SK-N-SH (cell line): ENCODE measurements around the gene CNTNAP2. TPM values are rescaled to one million over a fixed set of nuclear protein-coding genes. Genes with fewer than 3 reads are reported as not detected.
A peak's percentile ranks its signal among the peaks of the same experiment; 100 is the strongest.

Experiments used
- CTCF ChIA-PET: fragments of 300-600, 350-600 bp; formaldehyde crosslinking; extraction: SDS; loops from one replicate; lab custom pipeline; 2021; lab: Yijun Ruan, JAX
- POLR2A ChIA-PET: fragments of 350-600 bp; sonication (Branson Sonifier 250); formaldehyde crosslinking; extraction: SDS; loops from one replicate; lab custom pipeline; 2020; ENCODE audit warnings: antibody characterized with exemption, inconsistent platforms; lab: Yijun Ruan, JAX
- DNase-seq: peaks from one replicate; pipeline ENCODE4 v3.0.0; 2012
- H2AFZ ChIP-seq: fragments of 200-600 bp; sonication (generic); 2 replicates; pipeline ENCODE4 v1.8.1; 2016; ENCODE audit warnings: antibody characterized with exemption, mild to moderate bottlenecking, low read depth
- H3F3A ChIP-seq: fragments of 200-600 bp; sonication (generic); replicated peaks from 2 replicates; pipeline ENCODE3; 2016; ENCODE audit warnings: antibody characterized with exemption, mild to moderate bottlenecking; ENCODE audit not compliant: insufficient read depth
- H3K27ac ChIP-seq, 2 experiments: fragments of 200-500 bp in 1 of 2; fragments of 200-600 bp in 1 of 2; sonication (Bioruptor generic) in 1 of 2; sonication (generic), shearing (Covaris generic) in 1 of 2; 2 replicates each; pipeline versions ENCODE4 v1.5.1 to v1.6.1; 2014 to 2016; ENCODE audit warnings: low read depth in 2 of 2, inconsistent platforms in 1 of 2, low read length in 1 of 2, mild to moderate bottlenecking in 1 of 2, mixed read lengths in 1 of 2
- H3K27me3 ChIP-seq: fragments of 200-600 bp; sonication (generic), shearing (Covaris generic); 2 replicates; pipeline ENCODE4 v1.6.1; 2016; ENCODE audit warnings: mixed run types; ENCODE audit not compliant: insufficient read depth
- H3K36me3 ChIP-seq, 2 experiments: fragments of 200-500 bp in 1 of 2; fragments of 200-600 bp in 1 of 2; sonication (Bioruptor generic) in 1 of 2; sonication (generic) in 1 of 2; replicated peaks in 1 of 2; 2 replicates each; pipeline versions ENCODE3 to v1.5.1; 2014 to 2016; ENCODE audit warnings: low read length in 1 of 2, mild to moderate bottlenecking in 1 of 2; ENCODE audit not compliant: insufficient read depth in 2 of 2, control insufficient read depth in 1 of 2
- H3K4me1 ChIP-seq, 2 experiments: fragments of 200-500 bp in 1 of 2; fragments of 200-600 bp in 1 of 2; sonication (Bioruptor generic) in 1 of 2; sonication (generic), shearing (Covaris generic) in 1 of 2; 2 replicates each; pipeline versions ENCODE4 v1.5.1 to v1.6.1; 2014 to 2016; ENCODE audit warnings: low read depth in 1 of 2, low read length in 1 of 2, mixed run types in 1 of 2; ENCODE audit not compliant: insufficient read depth in 2 of 2, control insufficient read depth in 1 of 2
- H3K4me2 ChIP-seq: fragments of 200-600 bp; sonication (generic), shearing (Covaris generic); 2 replicates; pipeline ENCODE4 v1.6.1; 2017; ENCODE audit warnings: mixed run types
- H3K4me3 ChIP-seq, 2 experiments: fragments of 200-500 bp in 1 of 2; fragments of 200-600 bp in 1 of 2; sonication (Bioruptor generic) in 1 of 2; sonication (generic), shearing (Covaris generic) in 1 of 2; 2 replicates each; pipeline versions ENCODE4 v1.5.1 to v1.8.1; 2014 to 2016; ENCODE audit warnings: low read depth in 2 of 2, inconsistent platforms in 1 of 2, low read length in 1 of 2, mild to moderate bottlenecking in 1 of 2, mixed read lengths in 1 of 2, moderate library complexity in 1 of 2
- H3K79me2 ChIP-seq: fragments of 200-600 bp; sonication (generic); 2 replicates; pipeline ENCODE4 v1.8.1; 2017; ENCODE audit warnings: mild to moderate bottlenecking; ENCODE audit not compliant: insufficient read depth
- H3K9ac ChIP-seq: fragments of 200-600 bp; sonication (generic); 2 replicates; pipeline ENCODE4 v1.6.1; 2017; ENCODE audit warnings: mixed run types
- H3K9me2 ChIP-seq: fragments of 200-600 bp; sonication (generic); 2 replicates; pipeline ENCODE4 v1.6.1; 2017; ENCODE audit warnings: mixed run types
- H3K9me3 ChIP-seq: fragments of 200-600 bp; sonication (generic); 2 replicates; pipeline ENCODE4 v1.6.1; 2017; ENCODE audit warnings: mixed run types, mild to moderate bottlenecking, moderate library complexity
- H4K20me1 ChIP-seq: fragments of 200-600 bp; sonication (generic); 2 replicates; pipeline ENCODE4 v1.6.1; 2017; ENCODE audit warnings: mild to moderate bottlenecking, mixed run types; ENCODE audit not compliant: insufficient read depth
- CHD2 ChIP-seq: fragments of 150-350 bp; IDR thresholded peaks from 2 replicates; pipeline ENCODE4 v1.6.1; 2018; ENCODE audit warnings: low read length; ENCODE audit not compliant: partially characterized antibody
- ELF1 ChIP-seq: IDR thresholded peaks from 2 replicates; pipeline ENCODE4 v1.4.0; 2012
- EP300 ChIP-seq, 2 experiments: IDR thresholded peaks; 2 replicates each; pipeline versions ENCODE4 v1.4.0 to v1.6.1; 2012; ENCODE audit warnings: borderline replicate concordance in 1 of 2, low read depth in 1 of 2, low read length in 1 of 2
- FOXJ3 ChIP-seq: sonication (generic); formaldehyde crosslinking; IDR thresholded peaks from 2 replicates; pipeline ENCODE4 v1.5.1; 2020; ENCODE audit warnings: mild to moderate bottlenecking, missing genetic modification reagents
- GABPA ChIP-seq: IDR thresholded peaks from 2 replicates; pipeline ENCODE4 v1.4.0; 2012; ENCODE audit warnings: low read depth, mild to moderate bottlenecking
- JUND ChIP-seq: IDR thresholded peaks from 2 replicates; pipeline ENCODE4 v1.4.0; 2012
- NRF1 ChIP-seq: IDR thresholded peaks from 2 replicates; pipeline ENCODE4 v1.6.1; 2012; ENCODE audit warnings: low read depth, mild to moderate bottlenecking, low read length
- POLR2AphosphoS5 ChIP-seq: IDR thresholded peaks from 2 replicates; pipeline ENCODE4 v1.6.1; 2012; ENCODE audit warnings: low read depth, low read length
- RAD21 ChIP-seq: IDR thresholded peaks from 2 replicates; pipeline ENCODE4 v1.6.1; 2012; ENCODE audit warnings: mild to moderate bottlenecking, low read length
- REST ChIP-seq: IDR thresholded peaks from 2 replicates; pipeline ENCODE4 v1.6.1; 2012; ENCODE audit warnings: mild to moderate bottlenecking, low read depth, low read length, moderate library complexity
- RXRA ChIP-seq: IDR thresholded peaks from 2 replicates; pipeline ENCODE4 v1.4.0; 2012; ENCODE audit warnings: low read depth, mild to moderate bottlenecking, borderline replicate concordance
- SMC3 ChIP-seq: IDR thresholded peaks from 2 replicates; pipeline ENCODE4 v1.6.1; 2012; ENCODE audit warnings: low read depth, low read length, improper control_type of control experiment
- USF2 ChIP-seq: fragments of 150-350 bp; IDR thresholded peaks from 2 replicates; pipeline ENCODE4 v1.6.1; 2017; ENCODE audit warnings: antibody characterized with exemption, low read length, low read depth, borderline replicate concordance
- YY1 ChIP-seq: IDR thresholded peaks from 2 replicates; pipeline ENCODE4 v1.4.0; 2012; ENCODE audit warnings: low read depth, mild to moderate bottlenecking
- WGBS: methylation state at CpG from one replicate; pipeline ENCODE4 v1.1.6; 2017; ENCODE audit warnings: low lambda C conversion rate; 5-methylcytosine and 5-hydroxymethylcytosine counted together
- polyA plus RNA-seq, 3 experiments: library from polyadenylated mRNA; depleted of rRNA; stranded (reverse); fragments of >200 nt; gene quantifications; 2 replicates each; pipeline ENCODE4 v1.2.3, GENCODE V29; 2012
- TF ChIP-seq, protein P1 (sequence below): fragments of 200-600 bp; sonication (generic); IDR thresholded peaks from 2 replicates; pipeline ENCODE4 v1.6.1; 2017; ENCODE audit warnings: antibody characterized with exemption, mild to moderate bottlenecking, moderate library complexity
- TF ChIP-seq, protein P2 (sequence below): IDR thresholded peaks from 2 replicates; pipeline ENCODE4; 2012
- TF ChIP-seq, protein P3 (sequence below): IDR thresholded peaks from 2 replicates; pipeline ENCODE4 v1.4.0; 2012; ENCODE audit warnings: low read depth, borderline replicate concordance

Gene CNTNAP2
- polyA plus RNA-seq, 1 of the 3 experiments (the other 2 are of a cell fraction): 3.4 TPM

DNA sequence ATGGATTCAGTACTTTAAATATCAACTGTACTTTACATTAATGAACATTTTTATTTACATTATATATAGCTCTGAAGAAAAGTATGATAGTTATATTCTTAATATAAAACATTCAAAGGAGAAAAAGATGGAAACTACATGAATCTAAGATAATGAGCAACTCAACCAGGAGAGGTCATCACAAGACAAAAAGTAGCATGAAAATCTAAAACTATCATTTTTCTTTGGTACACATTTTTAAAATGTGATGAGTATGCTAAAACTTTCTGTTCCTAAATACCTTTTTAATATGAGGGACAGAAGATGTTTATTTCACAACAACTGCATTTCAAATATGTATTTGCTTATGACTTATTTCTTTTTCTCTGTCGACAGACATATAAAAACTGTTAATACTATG lies 2.4 kb downstream of the CNTNAP2 start:
- no peak overlapping the region for H3K27ac ChIP-seq
- peaks cover 41% of the 10 kb centered on the region for H3K79me2 ChIP-seq
- H3K9ac ChIP-seq: peak overlapping the region; percentile 56; the same call in 1 of the 2 replicates
- H3K9me3 ChIP-seq: no peaks in the 10 kb centered on the region
- CTCF ChIA-PET: interaction anchor here (0.6 to 1.5 kb wide), 5 partner anchors 9 to 1294 kb away, joined by 3 to 4 read pairs (median 3); no protein-coding TSS in a partner anchor
- peak overlapping the region; percentile 92 for H3K4me2 ChIP-seq
- no peak overlapping the region for H2AFZ ChIP-seq
- peaks cover 10% of the 10 kb centered on the region for H3F3A ChIP-seq
- H3K4me3 ChIP-seq: peak overlapping the region in 1 of 2 experiments; percentile 86; a peak in 2 of 4 replicates
- peaks cover 0 to 13% of the 10 kb centered on the region in 2 experiments; a peak in 2 of 4 replicates for H3K4me1 ChIP-seq
- peak; percentile 33 for DNase-seq
- H3K36me3 ChIP-seq: no peaks in the 10 kb centered on the region
- no peaks in the 10 kb centered on the region for H4K20me1 ChIP-seq
- no peaks in the 10 kb centered on the region for H3K27me3 ChIP-seq
- 52% methylated on average over 1 of the region's 1 CpG for WGBS
- no peaks in the 10 kb centered on the region for H3K9me2 ChIP-seq
- TF ChIP-seq SMC3 (peak; percentile 26; the same call in 1 of the 2 replicates), YY1 (no peak), REST (no peak), RAD21 (peak; percentile 80), ELF1 (no peak)
- TF ChIP-seq, protein P1, sequence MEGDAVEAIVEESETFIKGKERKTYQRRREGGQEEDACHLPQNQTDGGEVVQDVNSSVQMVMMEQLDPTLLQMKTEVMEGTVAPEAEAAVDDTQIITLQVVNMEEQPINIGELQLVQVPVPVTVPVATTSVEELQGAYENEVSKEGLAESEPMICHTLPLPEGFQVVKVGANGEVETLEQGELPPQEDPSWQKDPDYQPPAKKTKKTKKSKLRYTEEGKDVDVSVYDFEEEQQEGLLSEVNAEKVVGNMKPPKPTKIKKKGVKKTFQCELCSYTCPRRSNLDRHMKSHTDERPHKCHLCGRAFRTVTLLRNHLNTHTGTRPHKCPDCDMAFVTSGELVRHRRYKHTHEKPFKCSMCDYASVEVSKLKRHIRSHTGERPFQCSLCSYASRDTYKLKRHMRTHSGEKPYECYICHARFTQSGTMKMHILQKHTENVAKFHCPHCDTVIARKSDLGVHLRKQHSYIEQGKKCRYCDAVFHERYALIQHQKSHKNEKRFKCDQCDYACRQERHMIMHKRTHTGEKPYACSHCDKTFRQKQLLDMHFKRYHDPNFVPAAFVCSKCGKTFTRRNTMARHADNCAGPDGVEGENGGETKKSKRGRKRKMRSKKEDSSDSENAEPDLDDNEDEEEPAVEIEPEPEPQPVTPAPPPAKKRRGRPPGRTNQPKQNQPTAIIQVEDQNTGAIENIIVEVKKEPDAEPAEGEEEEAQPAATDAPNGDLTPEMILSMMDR: peak; percentile 72
- TF ChIP-seq, protein P2, sequence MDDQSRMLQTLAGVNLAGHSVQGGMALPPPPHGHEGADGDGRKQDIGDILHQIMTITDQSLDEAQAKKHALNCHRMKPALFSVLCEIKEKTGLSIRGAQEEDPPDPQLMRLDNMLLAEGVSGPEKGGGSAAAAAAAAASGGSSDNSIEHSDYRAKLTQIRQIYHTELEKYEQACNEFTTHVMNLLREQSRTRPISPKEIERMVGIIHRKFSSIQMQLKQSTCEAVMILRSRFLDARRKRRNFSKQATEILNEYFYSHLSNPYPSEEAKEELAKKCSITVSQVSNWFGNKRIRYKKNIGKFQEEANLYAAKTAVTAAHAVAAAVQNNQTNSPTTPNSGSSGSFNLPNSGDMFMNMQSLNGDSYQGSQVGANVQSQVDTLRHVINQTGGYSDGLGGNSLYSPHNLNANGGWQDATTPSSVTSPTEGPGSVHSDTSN: no peak
- TF ChIP-seq, all 33 proteins: peak for 3
- POLR2A ChIA-PET: no interaction called here

GRCh38 chr7:146123715-146124114 lies 7.1 kb downstream of the CNTNAP2 start:
- POLR2A ChIA-PET: no interaction called here
- no peak for TF ChIP-seq YY1
- no peak for TF ChIP-seq FOXJ3 (CRISPR knock-in tag)
- no peak for TF ChIP-seq JUND
- TF ChIP-seq POLR2AphosphoS5: no peak
- TF ChIP-seq, protein P2: no peak
- TF ChIP-seq USF2: no peak
- TF ChIP-seq GABPA: no peak
- no peak for TF ChIP-seq CHD2
- TF ChIP-seq RXRA: no peak
- no peak for TF ChIP-seq EP300 (IDR thresholded peaks at IDR 0.05; ENCODE audit: borderline replicate concordance in 1 of 2, low read depth in 1 of 2, low read length in 1 of 2)
- no peak for TF ChIP-seq NRF1
- TF ChIP-seq, protein P3, sequence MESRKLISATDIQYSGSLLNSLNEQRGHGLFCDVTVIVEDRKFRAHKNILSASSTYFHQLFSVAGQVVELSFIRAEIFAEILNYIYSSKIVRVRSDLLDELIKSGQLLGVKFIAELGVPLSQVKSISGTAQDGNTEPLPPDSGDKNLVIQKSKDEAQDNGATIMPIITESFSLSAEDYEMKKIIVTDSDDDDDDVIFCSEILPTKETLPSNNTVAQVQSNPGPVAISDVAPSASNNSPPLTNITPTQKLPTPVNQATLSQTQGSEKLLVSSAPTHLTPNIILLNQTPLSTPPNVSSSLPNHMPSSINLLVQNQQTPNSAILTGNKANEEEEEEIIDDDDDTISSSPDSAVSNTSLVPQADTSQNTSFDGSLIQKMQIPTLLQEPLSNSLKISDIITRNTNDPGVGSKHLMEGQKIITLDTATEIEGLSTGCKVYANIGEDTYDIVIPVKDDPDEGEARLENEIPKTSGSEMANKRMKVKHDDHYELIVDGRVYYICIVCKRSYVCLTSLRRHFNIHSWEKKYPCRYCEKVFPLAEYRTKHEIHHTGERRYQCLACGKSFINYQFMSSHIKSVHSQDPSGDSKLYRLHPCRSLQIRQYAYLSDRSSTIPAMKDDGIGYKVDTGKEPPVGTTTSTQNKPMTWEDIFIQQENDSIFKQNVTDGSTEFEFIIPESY: no peak

More at GRCh38 chr7:146123715-146124114, 7.1 kb downstream of the CNTNAP2 start:
- WGBS: 42% methylated on average over 5 of the region's 5 CpGs
- Histone ChIP-seq H3K4me2 (no peak overlapping the region), H4K20me1 (no peaks in the 10 kb centered on the region), H3K36me3 (no peaks in the 10 kb centered on the region), H3K27me3 (no peaks in the 10 kb centered on the region), H2AFZ (no peak overlapping the region), H3K4me3 (no peak overlapping the region), H3K27ac (no peak overlapping the region), H3K4me1 (peaks cover 0 to 3% of the 10 kb centered on the region in 2 experiments; a peak in 1 of 4 replicates), H3K9me3 (no peaks in the 10 kb centered on the region), H3F3A (no peaks in the 10 kb centered on the region), H3K9ac (no peak overlapping the region), H3K79me2 (peaks cover 33% of the 10 kb centered on the region), H3K9me2 (no peaks in the 10 kb centered on the region)
- no peak for DNase-seq
- CTCF ChIA-PET: no interaction called here
